ENCODE data around the gene CTRB2.
"Not testable (repeated sequence)": the region's sequence is repeated elsewhere in the genome, so short reads cannot be mapped to it uniquely, and the experiment has no call there.

CTRB2 gene

GRCh38 chr16:75243667-75244224, 36.8 kb upstream of the CTRB2 start:
- Histone ChIP-seq H3K23ac (ENCODE audit: low read length) (no peak overlapping the region), H4K8ac (ENCODE audit: low read depth, low read length) (peak overlapping the region; percentile 47), H3K79me2 (ENCODE audit: control insufficient read depth, insufficient read depth, low read length, poor library complexity) (peaks cover 73% of the 10 kb centered on the region), H4K91ac (ENCODE audit: low read depth, low read length) (peak overlapping the region; percentile 99), H2BK5ac (ENCODE audit: low read depth, low read length, poor library complexity) (peak overlapping the region; percentile 94), H2AFZ (ENCODE audit: insufficient read depth, low read length, poor library complexity) (peak overlapping the region; percentile 4), H3K4me3 (ENCODE audit: low read depth, low read length) (no peak overlapping the region), H3K9me3 (ENCODE audit: insufficient read depth, low read depth, low read length) (peaks cover 2% of the 10 kb centered on the region), H3K4ac (ENCODE audit: low read depth, low read length) (peak overlapping the region; percentile 71), H3K4me1 (ENCODE audit: control insufficient read depth in 1 of 2, insufficient read depth in 2 of 2, low read length in 2 of 2) (peaks cover 57 to 68% of the 10 kb centered on the region in 2 experiments), H3K79me1 (ENCODE audit: low read length) (peaks cover 44% of the 10 kb centered on the region), H3K18ac (ENCODE audit: low read length) (peak overlapping the region; percentile 32), H3K27me3 (ENCODE audit: insufficient read depth, low read length) (no peaks in the 10 kb centered on the region), H3K4me2 (ENCODE audit: low read length) (no peak overlapping the region), H3K27ac (ENCODE audit: low read depth, low read length) (peak overlapping the region; percentile 93), H2AK5ac (ENCODE audit: low read length) (peak overlapping the region; percentile 24), H2BK120ac (ENCODE audit: insufficient read depth, low read length, poor library complexity) (peak overlapping the region; percentile 77), H3K14ac (ENCODE audit: low read length) (peak overlapping the region; percentile 59), H3K9ac (ENCODE audit: low read length) (peak overlapping the region; percentile 6), H2BK12ac (ENCODE audit: low read length) (peak overlapping the region; percentile 13), H4K12ac (ENCODE audit: low read depth, low read length) (no peak overlapping the region), H3K36me3 (ENCODE audit: control insufficient read depth in 1 of 2, insufficient read depth in 2 of 2, low read length in 2 of 2) (peaks cover 68 to 71% of the 10 kb centered on the region in 2 experiments)
- DNase-seq = no peak
- WGBS (ENCODE audit: extremely low coverage, insufficient coverage, insufficient read length) = no CpG with 5 or more reads among the region's 20 CpGs

- H3K79me2 ChIP-seq (ENCODE audit: control insufficient read depth, insufficient read depth, low read length, poor library complexity) = peaks cover 72% of the 10 kb centered on the region
- not testable (repeated sequence) for H3K18ac ChIP-seq (ENCODE audit: low read length); H4K8ac ChIP-seq (ENCODE audit: low read depth, low read length); H4K12ac ChIP-seq (ENCODE audit: low read depth, low read length); H2BK12ac ChIP-seq (ENCODE audit: low read length); H3K23ac ChIP-seq (ENCODE audit: low read length); H4K91ac ChIP-seq (ENCODE audit: low read depth, low read length); H3K14ac ChIP-seq (ENCODE audit: low read length); H2AFZ ChIP-seq (ENCODE audit: insufficient read depth, low read length, poor library complexity); H2BK5ac ChIP-seq (ENCODE audit: low read depth, low read length, poor library complexity); H3K4me3 ChIP-seq (ENCODE audit: low read depth, low read length); H2BK120ac ChIP-seq (ENCODE audit: insufficient read depth, low read length, poor library complexity); H3K9me3 ChIP-seq (ENCODE audit: insufficient read depth, low read depth, low read length); H3K9ac ChIP-seq (ENCODE audit: low read length); H3K4me2 ChIP-seq (ENCODE audit: low read length); DNase-seq; H3K27ac ChIP-seq (ENCODE audit: low read depth, low read length); H2AK5ac ChIP-seq (ENCODE audit: low read length); H3K27me3 ChIP-seq (ENCODE audit: insufficient read depth, low read length)
- H3K4ac ChIP-seq (ENCODE audit: low read depth, low read length) = peak overlapping the region; percentile 71
- WGBS (ENCODE audit: extremely low coverage, insufficient coverage, insufficient read length) = no CpG with 5 or more reads among the region's 27 CpGs
- H3K36me3 ChIP-seq (ENCODE audit: control insufficient read depth in 1 of 2, insufficient read depth in 2 of 2, low read length in 2 of 2) = peaks cover 72 to 73% of the 10 kb centered on the region in 2 experiments
- H3K4me1 ChIP-seq (ENCODE audit: control insufficient read depth in 1 of 2, insufficient read depth in 2 of 2, low read length in 2 of 2) = peaks cover 50 to 66% of the 10 kb centered on the region in 2 experiments
- H3K79me1 ChIP-seq (ENCODE audit: low read length) = peaks cover 44% of the 10 kb centered on the region
Measured at GRCh38 chr16:75242436-75243078, 35.6 kb upstream of the CTRB2 start.

DNA sequence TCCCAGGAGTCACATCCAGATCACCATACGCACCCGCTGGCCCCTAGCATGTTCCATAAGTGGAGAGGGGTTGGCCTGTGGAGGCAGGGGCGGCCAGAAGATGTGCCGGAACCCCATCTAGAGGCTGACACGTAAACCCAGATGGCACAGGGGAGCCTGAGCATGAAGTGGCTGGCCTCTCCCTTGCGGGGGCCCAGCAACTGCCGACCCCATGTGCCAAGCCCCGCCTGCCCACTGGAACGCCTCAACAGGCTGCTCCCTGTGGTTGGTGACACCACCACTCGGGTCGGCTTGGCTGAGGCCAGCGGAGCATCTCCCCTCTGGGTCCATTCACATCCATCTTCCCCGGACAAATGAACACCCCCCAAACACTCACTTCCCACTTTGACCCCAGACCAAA, 35.0 kb upstream of the CTRB2 start:
- WGBS (ENCODE audit: extremely low coverage, insufficient coverage, insufficient read length) = no CpG with 5 or more reads among the region's 13 CpGs
- H3K79me1 ChIP-seq (ENCODE audit: low read length) = peaks cover 41% of the 10 kb centered on the region
- no peak overlapping the region for H4K12ac ChIP-seq (ENCODE audit: low read depth, low read length)
- H3K27ac ChIP-seq (ENCODE audit: low read depth, low read length) = no peak overlapping the region
- H3K4me1 ChIP-seq (ENCODE audit: control insufficient read depth in 1 of 2, insufficient read depth in 2 of 2, low read length in 2 of 2) = peaks cover 44 to 60% of the 10 kb centered on the region in 2 experiments
- H2AK5ac ChIP-seq (ENCODE audit: low read length) = no peak overlapping the region
- H3K23ac ChIP-seq (ENCODE audit: low read length) = no peak overlapping the region
- no peak for DNase-seq
- H3K4me2 ChIP-seq (ENCODE audit: low read length) = no peak overlapping the region
- no peak overlapping the region for H3K4me3 ChIP-seq (ENCODE audit: low read depth, low read length)
- no peak overlapping the region for H2AFZ ChIP-seq (ENCODE audit: insufficient read depth, low read length, poor library complexity)
- H3K27me3 ChIP-seq (ENCODE audit: insufficient read depth, low read length) = no peaks in the 10 kb centered on the region
- H3K9ac ChIP-seq (ENCODE audit: low read length) = no peak overlapping the region
- H3K4ac ChIP-seq (ENCODE audit: low read depth, low read length) = peak overlapping the region; percentile 71
- H2BK5ac ChIP-seq (ENCODE audit: low read depth, low read length, poor library complexity) = no peak overlapping the region
- no peak overlapping the region for H3K18ac ChIP-seq (ENCODE audit: low read length)
- peaks cover 72 to 73% of the 10 kb centered on the region in 2 experiments for H3K36me3 ChIP-seq (ENCODE audit: control insufficient read depth in 1 of 2, insufficient read depth in 2 of 2, low read length in 2 of 2)
- H2BK120ac ChIP-seq (ENCODE audit: insufficient read depth, low read length, poor library complexity) = no peak overlapping the region
- H3K9me3 ChIP-seq (ENCODE audit: insufficient read depth, low read depth, low read length) = peaks cover 2% of the 10 kb centered on the region
- H4K8ac ChIP-seq (ENCODE audit: low read depth, low read length) = no peak overlapping the region
- H3K14ac ChIP-seq (ENCODE audit: low read length) = no peak overlapping the region
- H3K79me2 ChIP-seq (ENCODE audit: control insufficient read depth, insufficient read depth, low read length, poor library complexity) = peaks cover 67% of the 10 kb centered on the region
- H2BK12ac ChIP-seq (ENCODE audit: low read length) = no peak overlapping the region
- no peak overlapping the region for H4K91ac ChIP-seq (ENCODE audit: low read depth, low read length)

DNA sequence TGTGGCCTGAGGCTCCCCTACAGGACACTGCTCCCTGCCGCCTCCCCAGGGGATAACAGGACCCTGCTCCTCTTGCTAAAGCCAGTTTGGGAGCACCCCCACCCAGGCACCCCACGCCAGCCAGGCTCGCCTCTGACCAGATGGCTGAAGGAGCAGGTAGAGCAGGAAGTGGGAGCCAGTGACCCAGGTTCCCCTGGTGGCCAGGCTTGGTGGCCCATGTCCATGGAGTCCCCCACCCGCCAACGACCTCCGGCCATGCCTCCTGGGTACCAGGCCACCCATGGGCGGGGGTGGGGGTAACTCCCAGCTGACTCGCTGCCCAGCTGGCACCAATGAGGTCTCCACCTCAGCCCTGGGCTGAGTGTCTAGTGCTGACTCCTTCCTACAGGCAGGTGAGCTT, 34.5 kb upstream of the CTRB2 start:
- Histone ChIP-seq H3K4me1 (ENCODE audit: control insufficient read depth in 1 of 2, insufficient read depth in 2 of 2, low read length in 2 of 2) (peaks cover 38 to 54% of the 10 kb centered on the region in 2 experiments), H2AK5ac (ENCODE audit: low read length) (no peak overlapping the region), H3K14ac (ENCODE audit: low read length) (no peak overlapping the region), H3K27me3 (ENCODE audit: insufficient read depth, low read length) (no peaks in the 10 kb centered on the region), H3K9ac (ENCODE audit: low read length) (no peak overlapping the region), H3K9me3 (ENCODE audit: insufficient read depth, low read depth, low read length) (peaks cover 2% of the 10 kb centered on the region), H2BK120ac (ENCODE audit: insufficient read depth, low read length, poor library complexity) (no peak overlapping the region), H4K8ac (ENCODE audit: low read depth, low read length) (no peak overlapping the region), H3K79me2 (ENCODE audit: control insufficient read depth, insufficient read depth, low read length, poor library complexity) (peaks cover 62% of the 10 kb centered on the region), H3K79me1 (ENCODE audit: low read length) (peaks cover 36% of the 10 kb centered on the region), H2AFZ (ENCODE audit: insufficient read depth, low read length, poor library complexity) (no peak overlapping the region), H4K91ac (ENCODE audit: low read depth, low read length) (no peak overlapping the region), H3K36me3 (ENCODE audit: control insufficient read depth in 1 of 2, insufficient read depth in 2 of 2, low read length in 2 of 2) (peaks cover 74 to 77% of the 10 kb centered on the region in 2 experiments), H3K18ac (ENCODE audit: low read length) (no peak overlapping the region), H3K4ac (ENCODE audit: low read depth, low read length) (peak overlapping the region; percentile 25), H3K27ac (ENCODE audit: low read depth, low read length) (no peak overlapping the region), H3K23ac (ENCODE audit: low read length) (no peak overlapping the region), H2BK5ac (ENCODE audit: low read depth, low read length, poor library complexity) (no peak overlapping the region), H2BK12ac (ENCODE audit: low read length) (no peak overlapping the region), H3K4me3 (ENCODE audit: low read depth, low read length) (no peak overlapping the region), H3K4me2 (ENCODE audit: low read length) (no peak overlapping the region), H4K12ac (ENCODE audit: low read depth, low read length) (no peak overlapping the region)
- no peak for DNase-seq
- WGBS (ENCODE audit: extremely low coverage, insufficient coverage, insufficient read length) = no CpG with 5 or more reads among the region's 8 CpGs

All from trophoblast cell (in vitro differentiated cells and primary cell).